B cell (primary cell): ENCODE data around the gene HIF3A. TPM values are rescaled to one million over a fixed set of nuclear protein-coding genes. Genes with fewer than 3 reads are reported as not detected.

ENCODE experiments used
- ATAC-seq: fragments of 200-7000 bp; cut with Tn5 transposase; one replicate; pipeline ENCODE4 v1.10.0; 2021; ENCODE audit warnings: low read depth, mild to moderate bottlenecking, moderate number of reproducible peaks, moderate library complexity
- CTCF ChIA-PET: fragments of 350-600 bp; sonication (Branson Sonifier 250); formaldehyde crosslinking; loops from one replicate; lab custom pipeline; 2021; ENCODE audit warnings: antibody characterized with exemption, inconsistent platforms; lab: Charles Lee
- POLR2A ChIA-PET: fragments of 350-600 bp; sonication (Branson Sonifier 250); formaldehyde crosslinking; loops from one replicate; lab custom pipeline; 2021; ENCODE audit warnings: antibody characterized with exemption; lab: Charles Lee
- DNase-seq: peaks from one replicate; pipeline ENCODE4 v3.0.0; 2013
- H2AFZ ChIP-seq: 2 replicates; pipeline ENCODE4 v1.6.1; 2012; ENCODE audit warnings: mild to moderate bottlenecking, low read depth, low read length; ENCODE audit not compliant: insufficient read depth, poor library complexity, severe bottlenecking
- H3K27ac ChIP-seq, 2 donors: 1 replicate in 1 of 2; 2 replicates in 1 of 2; pipeline ENCODE4 v1.5.1; 2012 to 2013; ENCODE audit warnings: low read length in 2 of 2, mild to moderate bottlenecking in 2 of 2, moderate library complexity in 1 of 2
- H3K27me3 ChIP-seq, 4 experiments: fragments of 200-600 bp in 1 of 4; sonication (generic) in 1 of 4; replicated peaks in 1 of 4; 1 replicate in 2 of 4; 2 replicates in 2 of 4; pipeline versions ENCODE4 v1.6.1 to v1.7.0; 2013 to 2016; ENCODE audit warnings: low read length in 3 of 4, mild to moderate bottlenecking in 2 of 4, mixed read lengths in 1 of 4, moderate library complexity in 1 of 4; ENCODE audit not compliant: insufficient read depth in 4 of 4, control insufficient read depth in 3 of 4; ENCODE audit errors: control extremely low read depth in 1 of 4
- H3K36me3 ChIP-seq, 2 experiments: replicated peaks in 1 of 2; 1 replicate in 1 of 2; 2 replicates in 1 of 2; pipeline versions ENCODE4 v1.6.1 to v1.7.1; 2013; ENCODE audit warnings: low read length in 1 of 2; ENCODE audit not compliant: insufficient read depth in 2 of 2, control insufficient read depth in 1 of 2; ENCODE audit errors: control extremely low read depth in 1 of 2, extremely low read depth in 1 of 2
- H3K4me1 ChIP-seq, 2 donors: fragments of 200-600 bp in 1 of 2; sonication (generic) in 1 of 2; 1 replicate in 1 of 2; 2 replicates in 1 of 2; pipeline versions ENCODE4 v1.5.1 to v1.6.1; 2013 to 2017; ENCODE audit warnings: low read length in 2 of 2; ENCODE audit not compliant: control insufficient read depth in 2 of 2, insufficient read depth in 2 of 2
- H3K4me2 ChIP-seq: replicated peaks from 2 replicates; pipeline ENCODE3; 2012; ENCODE audit warnings: mild to moderate bottlenecking, low read depth, low read length; ENCODE audit not compliant: poor library complexity, severe bottlenecking
- H3K4me3 ChIP-seq, 5 experiments: fragments of 200-600 bp in 1 of 5; sonication (generic) in 1 of 5; 1 replicate in 3 of 5; 2 replicates in 2 of 5; pipeline versions ENCODE4 v1.5.1 to v1.7.0; 2011 to 2016; ENCODE audit warnings: low read length in 4 of 5, mild to moderate bottlenecking in 4 of 5, low read depth in 2 of 5, control low read depth in 1 of 5, moderate library complexity in 1 of 5; ENCODE audit not compliant: insufficient read depth in 1 of 5; ENCODE audit errors: control extremely low read depth in 1 of 5, extremely low read depth in 1 of 5
- H3K79me2 ChIP-seq: fragments of 200-600 bp; sonication (generic); one replicate; pipeline ENCODE4 v1.6.0; 2016; ENCODE audit warnings: low read length; ENCODE audit not compliant: control insufficient read depth, insufficient read depth
- H3K9ac ChIP-seq: fragments of 200-600 bp; sonication (generic); 2 replicates; pipeline ENCODE4 v1.6.1; 2017; ENCODE audit warnings: mild to moderate bottlenecking, low read length, moderate library complexity
- H3K9me3 ChIP-seq, 3 donors: one replicate each; pipeline versions ENCODE4 v1.6.1 to v1.7.1; 2013; ENCODE audit warnings: low read length in 2 of 3; ENCODE audit not compliant: control insufficient read depth in 2 of 3, insufficient read depth in 1 of 3; ENCODE audit errors: control extremely low read depth in 1 of 3
- H4K20me1 ChIP-seq: 2 replicates; pipeline ENCODE4 v1.6.0; 2012; ENCODE audit warnings: mild to moderate bottlenecking, low read length; ENCODE audit not compliant: insufficient read depth, control insufficient read depth, poor library complexity, severe bottlenecking
- H3K27ac Mint-ChIP-seq: one replicate; pipeline ENCODE4 v1.8.0; 2021; ENCODE audit warnings: mixed read lengths
- H3K27me3 Mint-ChIP-seq: one replicate; pipeline ENCODE4 v1.8.0; 2021; ENCODE audit warnings: mixed read lengths
- H3K4me1 Mint-ChIP-seq: one replicate; pipeline ENCODE4 v1.8.0; 2021; ENCODE audit warnings: mixed read lengths
- H3K4me3 Mint-ChIP-seq: one replicate; pipeline ENCODE4 v1.8.0; 2021; ENCODE audit warnings: mixed read lengths
- H3K9me3 Mint-ChIP-seq: one replicate; pipeline ENCODE4 v1.8.0; 2022; ENCODE audit warnings: mixed read lengths; ENCODE audit not compliant: insufficient read depth
- EZH2 ChIP-seq: IDR thresholded peaks from 2 replicates; pipeline ENCODE4 v1.6.1; 2012; ENCODE audit warnings: borderline replicate concordance, low read depth, mild to moderate bottlenecking, moderate library complexity, low read length; ENCODE audit not compliant: insufficient read depth, poor library complexity, severe bottlenecking
- WGBS: methylation state at CpG from one replicate; pipeline ENCODE4 v1.1.5; 2013; ENCODE audit warnings: missing lambda C conversion rate; ENCODE audit not compliant: insufficient coverage; 5-methylcytosine and 5-hydroxymethylcytosine counted together
- intact Hi-C: fragments of 100-400 bp; cut with micrococcal nuclease; formaldehyde crosslinking; loops from one replicate; pipeline ENCODE4 v1.10.0; 2022
- polyA plus RNA-seq: library from polyadenylated mRNA; depleted of rRNA; stranded (reverse); fragments of >200 nt; gene quantifications from 2 replicates; pipeline ENCODE4 v1.2.3, GENCODE V29; 2012
- total RNA-seq, 2 donors: library from RNA; stranded (reverse); fragments of 120-200 nt in 1 of 2; gene quantifications; 1 replicate in 1 of 2; 2 replicates in 1 of 2; pipeline versions ENCODE4 v1.2.3 to v1.2.4, GENCODE V29; 2013 to 2022
- TF ChIP-seq, protein P1 (sequence below): fragments of 200-600 bp; IDR thresholded peaks from one replicate; pipeline ENCODE4 v1.8.0; 2022; ENCODE audit warnings: antibody characterized with exemption, mild to moderate bottlenecking

The HIF3A gene
- total and polyA plus RNA-seq, 2 donors (not counting 1 experiment from before 2014, with no cell fraction given) = not detected

DNA sequence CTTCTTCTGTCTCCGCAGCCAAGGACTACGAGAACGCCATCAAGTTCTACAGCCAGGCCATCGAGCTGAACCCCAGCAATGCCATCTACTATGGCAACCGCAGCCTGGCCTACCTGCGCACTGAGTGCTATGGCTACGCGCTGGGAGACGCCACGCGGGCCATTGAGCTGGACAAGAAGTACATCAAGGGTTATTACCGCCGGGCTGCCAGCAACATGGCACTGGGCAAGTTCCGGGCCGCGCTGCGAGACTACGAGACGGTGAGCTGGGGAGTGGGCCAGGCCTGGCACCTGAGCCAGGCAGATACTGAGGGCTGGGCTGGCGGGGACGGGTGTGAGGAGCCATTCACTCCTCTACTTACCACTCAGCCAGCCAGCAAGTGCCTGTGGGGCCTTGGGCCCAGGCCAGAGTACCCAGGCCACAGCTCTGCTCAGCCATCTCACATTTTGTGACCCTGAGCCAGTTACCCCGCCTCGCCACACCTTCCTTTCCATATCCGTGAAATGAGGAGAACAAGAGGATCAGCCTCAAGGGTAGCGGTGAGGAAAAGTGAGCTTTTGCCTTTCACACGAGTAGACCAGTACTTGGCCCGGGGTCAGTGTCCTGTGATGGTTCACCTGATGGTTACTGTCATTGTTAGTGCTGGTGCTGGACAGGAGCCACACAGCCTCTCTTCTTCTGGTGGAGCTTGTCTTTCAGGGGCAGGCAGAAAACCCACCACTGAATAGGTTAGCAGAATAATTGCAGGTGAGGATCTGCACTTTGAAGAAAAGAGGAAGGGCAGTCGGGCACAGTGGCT, 57.1 kb downstream of the HIF3A start:
- H2AFZ ChIP-seq = no peak overlapping the region
- H3K79me2 ChIP-seq = peaks cover 69% of the 10 kb centered on the region
- H3K4me2 ChIP-seq = no peak overlapping the region
- H3K27ac ChIP-seq = no peak overlapping the region
- Mint-ChIP-seq H3K27me3 (no peaks in the 10 kb centered on the region), H3K4me1 (peaks cover 46% of the 10 kb centered on the region), H3K27ac (peak overlapping the region; percentile 20), H3K9me3 (no peaks in the 10 kb centered on the region), H3K4me3 (no peak overlapping the region)
- TF ChIP-seq, protein P1, sequence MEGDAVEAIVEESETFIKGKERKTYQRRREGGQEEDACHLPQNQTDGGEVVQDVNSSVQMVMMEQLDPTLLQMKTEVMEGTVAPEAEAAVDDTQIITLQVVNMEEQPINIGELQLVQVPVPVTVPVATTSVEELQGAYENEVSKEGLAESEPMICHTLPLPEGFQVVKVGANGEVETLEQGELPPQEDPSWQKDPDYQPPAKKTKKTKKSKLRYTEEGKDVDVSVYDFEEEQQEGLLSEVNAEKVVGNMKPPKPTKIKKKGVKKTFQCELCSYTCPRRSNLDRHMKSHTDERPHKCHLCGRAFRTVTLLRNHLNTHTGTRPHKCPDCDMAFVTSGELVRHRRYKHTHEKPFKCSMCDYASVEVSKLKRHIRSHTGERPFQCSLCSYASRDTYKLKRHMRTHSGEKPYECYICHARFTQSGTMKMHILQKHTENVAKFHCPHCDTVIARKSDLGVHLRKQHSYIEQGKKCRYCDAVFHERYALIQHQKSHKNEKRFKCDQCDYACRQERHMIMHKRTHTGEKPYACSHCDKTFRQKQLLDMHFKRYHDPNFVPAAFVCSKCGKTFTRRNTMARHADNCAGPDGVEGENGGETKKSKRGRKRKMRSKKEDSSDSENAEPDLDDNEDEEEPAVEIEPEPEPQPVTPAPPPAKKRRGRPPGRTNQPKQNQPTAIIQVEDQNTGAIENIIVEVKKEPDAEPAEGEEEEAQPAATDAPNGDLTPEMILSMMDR = no peak
- no peak for TF ChIP-seq EZH2
- ATAC-seq (no peak), DNase-seq (no peak)
- WGBS = 96% methylated on average over 26 of the region's 28 CpGs
- no peak overlapping the region for H3K9ac ChIP-seq
- ChIA-PET CTCF (no interaction called here), POLR2A (no interaction called here)
- intact Hi-C loops = no loop called here
- H4K20me1 ChIP-seq = peaks cover 6% of the 10 kb centered on the region
- H3K27me3 ChIP-seq = no peaks in the 10 kb centered on the region
- peaks cover 0 to 3% (median 0%) of the 10 kb centered on the region in 3 donors for H3K9me3 ChIP-seq
- H3K4me3 ChIP-seq = no peak overlapping the region
- peaks cover 0 to 33% of the 10 kb centered on the region in 2 experiments for H3K36me3 ChIP-seq
- peaks cover 32 to 48% of the 10 kb centered on the region in 2 donors for H3K4me1 ChIP-seq
